ENCODE measurements around the gene ZDHHC5.

Gene ZDHHC5, protein sequence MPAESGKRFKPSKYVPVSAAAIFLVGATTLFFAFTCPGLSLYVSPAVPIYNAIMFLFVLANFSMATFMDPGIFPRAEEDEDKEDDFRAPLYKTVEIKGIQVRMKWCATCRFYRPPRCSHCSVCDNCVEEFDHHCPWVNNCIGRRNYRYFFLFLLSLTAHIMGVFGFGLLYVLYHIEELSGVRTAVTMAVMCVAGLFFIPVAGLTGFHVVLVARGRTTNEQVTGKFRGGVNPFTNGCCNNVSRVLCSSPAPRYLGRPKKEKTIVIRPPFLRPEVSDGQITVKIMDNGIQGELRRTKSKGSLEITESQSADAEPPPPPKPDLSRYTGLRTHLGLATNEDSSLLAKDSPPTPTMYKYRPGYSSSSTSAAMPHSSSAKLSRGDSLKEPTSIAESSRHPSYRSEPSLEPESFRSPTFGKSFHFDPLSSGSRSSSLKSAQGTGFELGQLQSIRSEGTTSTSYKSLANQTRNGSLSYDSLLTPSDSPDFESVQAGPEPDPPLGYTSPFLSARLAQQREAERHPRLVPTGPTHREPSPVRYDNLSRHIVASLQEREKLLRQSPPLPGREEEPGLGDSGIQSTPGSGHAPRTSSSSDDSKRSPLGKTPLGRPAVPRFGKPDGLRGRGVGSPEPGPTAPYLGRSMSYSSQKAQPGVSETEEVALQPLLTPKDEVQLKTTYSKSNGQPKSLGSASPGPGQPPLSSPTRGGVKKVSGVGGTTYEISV

DNA sequence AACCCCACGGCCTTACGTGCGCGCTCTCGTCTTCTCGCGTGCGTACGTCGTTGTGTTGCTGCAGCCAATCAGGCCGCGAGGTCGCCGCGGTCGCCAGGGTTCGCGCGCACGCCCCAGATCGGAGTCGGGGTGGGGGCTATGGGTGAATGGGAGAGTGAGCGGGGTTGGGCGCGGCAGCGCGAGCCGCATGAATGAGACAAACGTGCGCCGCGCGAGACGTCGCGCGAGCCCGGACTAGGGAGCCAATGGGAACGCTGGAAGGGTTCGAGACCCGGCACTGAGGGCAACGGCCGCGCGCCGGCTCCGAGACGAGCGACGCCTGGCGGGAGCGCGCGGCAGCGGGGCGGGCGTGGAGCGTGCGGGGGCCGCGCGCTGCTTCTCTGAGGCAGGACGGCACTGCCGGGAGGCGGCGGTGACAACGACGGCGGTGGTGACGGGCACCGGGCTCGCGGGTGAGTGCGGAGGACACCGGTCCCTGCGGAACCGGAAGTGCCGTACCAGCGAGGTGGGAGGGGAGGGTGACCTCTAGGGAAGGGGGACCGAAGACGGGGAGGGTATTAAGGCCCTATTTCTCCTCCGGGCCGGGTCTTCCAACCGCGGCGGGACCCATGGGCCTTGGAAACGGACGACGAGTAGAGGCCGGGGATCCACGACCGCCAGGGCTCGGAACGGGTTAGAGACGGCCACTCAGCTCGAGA, at the start of gene ZDHHC5:
TSS of gene ZDHHC5 (plus strand) at position 379 of the 698 bp plus-strand sequence. CDS start 4,977 bp downstream, outside the sequence.
- DNase-seq, result peak; percentile 99

GRCh38 chr11:57618438-57618837, 49.5 kb upstream of the ZDHHC5 start:
- no peak for DNase-seq

- no peak for DNase-seq
Observed at GRCh38 chr11:57619331-57619730, 48.6 kb upstream of the ZDHHC5 start.

- no peak for DNase-seq
Observed at GRCh38 chr11:57620467-57620866, 47.4 kb upstream of the ZDHHC5 start.

DNA sequence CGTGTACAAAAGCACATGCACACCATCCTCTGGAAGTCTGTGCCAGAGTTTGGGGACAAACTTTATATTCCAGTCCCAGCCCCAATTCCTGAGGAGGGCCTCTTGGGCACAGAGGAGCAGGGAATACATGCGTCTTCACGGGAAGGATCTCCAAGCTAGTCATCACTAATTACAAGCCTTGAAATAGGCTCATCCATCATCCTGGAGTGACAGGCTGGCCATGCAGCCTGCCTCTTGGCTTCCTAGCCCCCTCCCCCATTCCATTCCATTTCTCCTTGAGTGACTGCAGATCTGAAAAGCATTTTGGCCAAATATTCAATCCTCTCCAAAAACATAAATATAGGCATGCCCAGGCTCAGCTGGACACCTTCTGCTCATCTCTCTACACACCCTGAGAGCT, 45.7 kb upstream of the ZDHHC5 start:
- no peak for DNase-seq

GRCh38 chr11:57624864-57625263, 43.0 kb upstream of the ZDHHC5 start:
- no peak for DNase-seq

DNA sequence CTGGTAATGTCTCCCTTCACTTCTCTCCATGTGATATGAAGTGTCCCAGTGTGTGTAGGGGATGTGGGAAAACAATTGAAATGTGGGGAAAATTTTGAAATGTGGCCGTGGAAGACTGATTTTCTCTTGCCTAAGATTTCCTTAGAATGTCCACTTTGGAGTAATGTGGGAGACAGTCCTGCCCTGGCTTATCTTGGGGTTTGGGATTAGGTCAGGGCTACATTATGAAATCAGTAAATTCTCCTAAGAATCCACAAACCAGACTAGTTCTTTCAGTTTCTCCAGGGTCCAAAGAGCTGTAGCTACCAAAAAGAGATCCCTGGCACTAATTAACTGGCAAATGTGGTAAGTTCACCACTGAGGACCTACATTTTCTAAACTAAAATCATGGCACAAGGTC, 41.0 kb upstream of the ZDHHC5 start:
- DNase-seq, result no peak

- peak; percentile 3 for DNase-seq
Observed at GRCh38 chr11:57630171-57630570, 37.7 kb upstream of the ZDHHC5 start.

DNA sequence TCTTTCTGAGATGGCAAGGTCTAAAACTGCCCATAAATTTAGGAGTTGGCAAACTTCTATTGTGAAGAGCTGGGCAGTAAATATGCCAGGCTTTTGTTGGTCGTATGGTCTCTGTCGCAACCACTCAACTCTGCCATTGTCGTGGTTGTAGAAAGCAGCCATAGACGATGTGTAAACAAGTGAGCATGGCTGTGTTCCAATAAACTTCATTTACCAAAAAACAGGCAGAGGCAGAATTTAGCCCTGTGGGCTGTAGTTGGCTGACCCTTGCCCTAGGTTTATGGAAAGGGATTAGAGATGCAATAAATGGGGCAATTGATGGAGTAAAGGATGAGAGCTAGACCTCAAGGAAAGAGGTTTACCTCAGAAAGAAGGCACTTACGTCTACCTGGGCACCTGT, 35.8 kb upstream of the ZDHHC5 start:
- no peak for DNase-seq

DNA sequence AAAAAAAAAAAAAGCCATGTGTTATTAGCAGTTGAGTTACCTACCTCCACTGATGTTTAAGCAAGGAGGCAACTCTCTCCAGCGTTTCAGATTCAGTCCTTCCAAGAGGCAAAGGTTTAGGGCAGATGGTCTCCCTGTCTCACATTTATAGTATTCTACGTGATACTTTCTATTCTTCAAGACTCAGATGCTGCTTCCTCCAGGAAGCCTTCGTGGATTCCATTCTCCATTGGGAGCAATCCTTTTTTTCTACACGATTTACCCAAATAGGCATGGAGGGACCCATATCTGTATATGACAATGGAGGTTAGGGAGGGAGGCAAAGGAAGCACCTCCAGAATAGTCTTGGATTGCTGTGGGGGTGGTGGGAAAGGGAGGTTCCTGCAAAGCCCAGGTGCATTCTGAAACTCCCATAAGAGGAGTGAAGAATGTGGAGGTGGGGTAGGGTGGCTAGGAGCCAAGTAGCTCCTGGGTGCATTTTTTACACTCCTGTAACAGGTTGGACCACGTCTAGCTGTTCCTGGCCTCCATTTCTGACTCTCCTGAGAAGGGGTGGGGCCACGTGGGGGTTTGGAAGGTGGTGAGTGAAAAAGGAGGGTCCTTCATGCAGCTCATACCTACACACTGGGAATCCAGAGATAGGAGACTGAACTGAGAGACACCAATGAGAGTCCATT, 34.4 kb upstream of the ZDHHC5 start:
- no peak for DNase-seq

DNA sequence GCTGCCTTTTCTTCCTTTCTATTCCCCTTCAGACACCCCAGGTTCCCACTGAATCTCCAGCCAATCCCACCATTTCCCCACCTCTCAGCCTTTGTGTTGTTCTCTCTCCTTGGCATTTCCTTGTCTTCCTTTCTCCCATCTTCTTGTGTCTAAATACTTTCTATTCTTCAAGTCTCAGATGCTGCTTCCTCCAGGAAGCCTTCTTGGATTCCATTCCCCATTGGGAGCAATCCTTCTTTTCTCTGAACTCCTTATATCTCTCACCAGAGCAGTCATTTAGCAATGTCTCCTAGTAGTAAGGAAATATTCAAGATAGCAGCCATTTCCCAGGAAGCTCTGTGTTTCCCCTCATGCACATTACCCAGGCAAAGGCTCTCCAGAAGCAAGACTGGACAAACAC, 33.6 kb upstream of the ZDHHC5 start:
- DNase-seq, result no peak

GRCh38 chr11:57635246-57635645, 32.7 kb upstream of the ZDHHC5 start:
- no peak for DNase-seq

DNA sequence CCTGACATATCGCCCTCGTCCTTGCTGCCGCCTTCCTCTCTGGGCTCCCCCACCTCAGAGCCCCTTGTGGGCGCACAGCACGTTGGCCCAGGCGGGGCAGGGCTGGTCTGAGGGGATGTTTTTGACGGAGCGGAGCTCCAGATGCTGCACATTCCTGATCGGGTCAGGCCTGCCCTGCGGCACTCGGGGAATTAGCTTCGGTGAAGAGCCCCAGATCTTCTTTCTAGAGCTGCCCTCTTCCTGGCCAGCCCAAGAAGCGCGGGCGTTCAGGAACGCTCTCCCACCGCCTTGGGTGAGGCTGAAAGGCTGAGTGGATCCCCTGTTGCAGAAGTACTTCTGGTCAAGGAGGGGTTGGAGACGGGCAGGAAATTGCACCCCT, 30.3 kb upstream of the ZDHHC5 start:
- DNase-seq, result no peak

DNA sequence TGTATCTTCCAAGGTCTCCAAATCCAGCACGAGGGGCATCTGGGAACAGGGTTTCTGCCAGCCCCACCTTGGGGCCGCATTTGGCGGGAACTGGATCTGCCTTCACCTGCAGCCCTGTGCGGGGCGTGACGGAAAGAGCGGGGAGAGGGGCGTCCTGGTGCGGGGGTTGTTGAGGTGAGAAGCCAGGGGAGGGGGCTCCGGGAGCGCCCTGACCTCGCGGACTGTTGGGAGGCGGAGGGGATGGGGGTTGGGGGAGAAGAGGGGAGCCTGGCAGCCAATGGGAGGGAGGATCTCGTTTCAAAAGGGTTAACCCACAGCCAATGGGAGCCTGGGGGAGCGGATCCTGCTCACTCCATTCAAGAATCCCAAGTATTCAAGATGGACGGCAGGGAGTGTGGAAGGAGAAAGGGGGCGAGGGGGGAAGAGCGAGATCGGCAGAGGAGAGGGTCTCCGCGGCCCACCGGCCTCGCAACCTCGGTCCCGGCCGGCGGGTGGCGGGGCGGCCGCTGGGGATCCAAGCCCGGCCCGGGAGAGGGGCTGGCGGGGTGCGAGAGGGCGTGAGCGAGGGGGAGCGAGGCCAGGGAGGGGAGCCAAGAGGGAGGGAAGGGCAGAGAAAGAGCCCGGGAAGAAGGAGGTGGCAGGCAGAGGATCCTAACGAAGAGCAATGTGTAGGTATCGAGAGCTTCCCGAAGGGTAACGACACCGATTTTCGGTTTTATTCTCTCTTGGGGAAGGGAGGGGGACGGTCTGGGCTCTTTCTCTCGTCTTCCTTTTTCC, 29.7 kb upstream of the ZDHHC5 start:
- no peak for DNase-seq

DNA sequence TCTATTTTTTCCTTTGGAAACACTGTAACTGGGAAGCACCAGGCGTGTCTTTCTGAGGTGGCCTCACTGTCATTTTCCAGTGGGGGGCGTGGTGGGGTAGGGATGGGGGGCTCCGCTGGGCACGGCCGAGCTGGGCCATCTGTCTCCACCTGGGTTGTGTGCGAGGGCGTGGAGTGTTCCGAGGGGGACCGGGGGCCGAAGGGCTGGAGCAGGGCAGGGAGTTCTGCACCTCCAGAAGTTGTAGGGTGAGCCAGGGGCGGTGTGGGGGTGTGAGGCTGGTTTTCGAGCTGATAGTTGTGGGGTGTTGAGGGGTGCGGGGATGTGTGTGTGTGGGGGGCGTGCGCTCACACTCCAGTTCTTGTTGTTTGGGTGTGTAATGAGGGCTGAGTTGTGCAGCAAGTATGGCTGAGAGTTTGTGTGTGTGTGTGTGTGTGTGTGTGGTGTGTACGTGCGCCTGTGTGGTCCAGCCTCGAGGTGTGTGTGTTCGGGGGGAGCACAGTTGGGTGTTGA, 29.0 kb upstream of the ZDHHC5 start:
- DNase-seq, result no peak

- DNase-seq, result no peak
Observed at GRCh38 chr11:57639321-57640067, 28.4 kb upstream of the ZDHHC5 start.

DNA sequence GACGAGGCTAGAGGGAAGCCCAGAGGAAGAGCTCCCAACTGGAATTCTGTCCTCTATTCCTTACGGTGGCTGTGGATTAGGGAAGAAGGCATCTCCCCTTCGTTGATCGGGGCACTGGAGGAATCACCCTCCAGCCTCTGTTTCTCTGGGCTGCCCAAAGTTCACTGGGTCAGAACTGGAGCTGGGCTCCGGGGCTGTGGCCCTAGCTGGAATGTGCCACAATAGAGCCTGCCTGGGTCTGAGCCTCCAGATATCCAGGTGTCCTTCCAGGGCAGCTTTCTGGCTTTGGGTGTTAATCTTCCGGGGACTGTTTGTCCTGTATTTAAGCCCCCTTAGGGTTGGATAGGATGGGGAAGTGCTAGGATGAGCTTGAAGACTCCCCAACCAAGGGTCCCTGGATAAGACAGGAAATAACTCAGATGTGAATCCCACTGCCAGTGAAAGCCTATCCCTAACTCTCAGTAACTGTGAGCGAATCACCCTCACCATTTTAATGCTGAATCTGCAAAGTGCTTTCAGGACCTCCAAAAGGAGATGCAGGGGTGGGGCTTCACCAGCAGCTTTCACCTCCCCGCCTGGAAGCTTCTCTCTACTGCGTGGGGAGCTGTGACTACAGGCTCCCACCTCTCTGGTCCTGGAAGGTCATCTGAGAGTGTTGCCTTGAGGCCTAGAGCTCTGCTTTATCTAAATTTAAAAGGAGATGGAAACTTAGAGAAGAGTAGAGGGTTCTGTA, 27.7 kb upstream of the ZDHHC5 start:
- no peak for DNase-seq

GRCh38 chr11:57641011-57641807, 26.7 kb upstream of the ZDHHC5 start:
- peak; percentile 70 for DNase-seq

DNA sequence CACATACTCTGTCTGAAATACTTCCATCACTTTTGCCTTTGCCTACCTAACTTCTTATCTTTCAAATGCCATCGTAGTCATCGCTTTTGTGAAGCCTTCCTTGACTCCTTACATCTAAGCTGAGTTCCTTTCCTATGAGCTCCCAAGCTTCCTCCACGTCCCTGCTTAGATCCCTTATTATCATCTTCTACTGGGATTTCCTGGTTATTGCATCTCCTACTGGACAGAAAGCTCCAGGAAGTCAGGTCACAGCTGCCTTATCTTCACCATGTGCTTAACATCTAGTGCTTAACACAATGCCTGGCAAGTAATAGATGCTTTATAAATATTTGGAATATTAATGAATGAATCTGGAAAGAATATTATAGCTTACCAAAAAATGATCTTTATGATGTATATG, 24.1 kb upstream of the ZDHHC5 start:
- no peak for DNase-seq

Data from suppressor macrophage treated with lipopolysaccharide for 4 hours (primary cell).